Measurements from ENCODE around the gene NR1D1.

DNA sequence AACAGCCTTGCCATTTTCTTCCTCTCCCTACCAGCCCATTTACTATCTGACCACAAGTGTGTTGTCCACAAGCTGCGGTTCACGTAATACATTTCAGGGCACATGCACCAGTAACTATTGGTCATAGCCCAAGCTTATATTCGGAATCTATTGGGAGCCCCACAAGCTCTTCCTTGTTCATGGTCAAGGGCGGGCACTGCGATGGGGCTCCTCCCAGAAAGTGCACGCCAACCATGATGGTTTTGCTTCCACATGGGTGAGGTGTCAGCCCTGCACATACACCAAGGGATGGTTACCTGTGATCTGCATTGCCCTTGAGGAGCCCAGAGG, 25.6 kb downstream of the NR1D1 start:
- TF ChIP-seq POLR2A (IDR thresholded peaks at IDR 0.05; ENCODE audit: low read length), result no peak
- no peak for TF ChIP-seq GATA1 (IDR thresholded peaks at IDR 0.05; ENCODE audit: low read depth, low read length)
